Thoracic aorta (tissue), 2 donors: Measurements from ENCODE around the gene PLAGL2. TPM values are rescaled to one million over a fixed set of nuclear protein-coding genes. Genes with fewer than 3 reads are reported as not detected.

Experiments used
- ATAC-seq: fragments of 150-250 bp; one replicate; pipeline ENCODE4 v1.8.0; 2017; ENCODE audit warnings: low read depth; ENCODE audit not compliant: insufficient number of reproducible peaks, low FRiP score
- DNase-seq: peaks from one replicate; pipeline ENCODE4 v3.0.0-alpha.2; 2020; ENCODE audit warnings: low spot score
- H3K27ac ChIP-seq, 2 donors: fragments of 200-600 bp; sonication (generic); 1 replicate in 1 of 2; 2 replicates in 1 of 2; pipeline ENCODE4 v1.5.1; 2016; ENCODE audit warnings: mild to moderate bottlenecking in 2 of 2, moderate library complexity in 2 of 2
- H3K27me3 ChIP-seq: fragments of 200-600 bp; sonication (generic); replicated peaks from 2 replicates; pipeline ENCODE4 v1.6.0; 2016; ENCODE audit warnings: mild to moderate bottlenecking; ENCODE audit not compliant: insufficient read depth
- H3K36me3 ChIP-seq: fragments of 200-600 bp; sonication (generic); one replicate; pipeline ENCODE4 v1.5.1; 2016
- H3K4me1 ChIP-seq, 2 donors: fragments of 200-600 bp; sonication (generic); 1 replicate in 1 of 2; 2 replicates in 1 of 2; pipeline versions ENCODE4 v1.5.1 to v1.6.0; 2016; ENCODE audit warnings: low read depth in 2 of 2, mild to moderate bottlenecking in 1 of 2; ENCODE audit not compliant: control insufficient read depth in 1 of 2
- H3K4me3 ChIP-seq: fragments of 200-600 bp; sonication (generic); 2 replicates; pipeline ENCODE4 v1.5.1; 2016; ENCODE audit warnings: mild to moderate bottlenecking
- H3K9me3 ChIP-seq: fragments of 200-600 bp; sonication (generic); 2 replicates; pipeline ENCODE4 v1.5.1; 2016
- total RNA-seq, 2 donors: library from RNA; depleted of rRNA; stranded (reverse); fragments of >200 nt; gene quantifications; one replicate each; pipeline versions ENCODE4 v1.1.0 to v1.2.3, GENCODE V29; 2016
- TF ChIP-seq, protein P1 (sequence below): fragments of 200-600 bp; sonication (generic); IDR thresholded peaks from one replicate; pipeline ENCODE4 v1.5.1; 2019; ENCODE audit warnings: antibody characterized with exemption

The PLAGL2 gene
- total RNA-seq, 2 donors from 2014 or later = 3.8 to 7.5 TPM

DNA sequence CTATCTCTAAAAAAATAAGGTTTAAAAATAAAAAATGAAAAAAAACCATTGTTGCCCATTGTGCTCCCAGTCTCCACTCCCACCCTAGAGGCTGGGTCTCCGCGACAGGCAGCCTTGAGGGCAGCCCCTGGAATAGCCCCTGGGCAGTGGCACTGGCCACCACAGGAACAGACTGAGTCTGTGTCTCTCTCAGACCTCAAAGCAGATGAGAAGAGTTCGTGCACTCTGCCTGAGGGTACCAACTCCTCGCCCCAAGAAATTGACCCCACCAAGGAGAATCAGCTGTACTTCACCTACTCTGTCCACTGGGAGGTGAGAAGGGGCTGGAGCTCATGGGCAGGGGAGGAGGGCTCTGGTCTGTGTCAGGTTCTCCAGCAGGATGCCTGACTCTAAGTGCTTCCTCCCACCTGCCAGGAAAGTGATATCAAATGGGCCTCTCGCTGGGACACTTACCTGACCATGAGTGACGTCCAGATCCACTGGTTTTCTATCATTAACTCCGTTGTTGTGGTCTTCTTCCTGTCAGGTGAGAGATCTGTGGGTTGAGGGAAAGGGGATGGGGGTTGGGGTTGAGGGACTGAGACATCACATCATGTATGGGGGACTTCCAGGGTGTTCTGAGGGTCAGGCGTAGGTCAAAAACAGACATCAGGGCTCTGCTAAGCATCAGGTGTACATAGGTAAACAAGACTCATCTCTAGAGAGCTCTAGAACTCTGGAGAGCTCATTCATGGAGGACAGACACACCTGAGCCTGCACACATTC is 62.5 kb downstream of the PLAGL2 start:
- H3K36me3 ChIP-seq = peaks cover 67% of the 10 kb centered on the region
- DNase-seq = no peak

DNA sequence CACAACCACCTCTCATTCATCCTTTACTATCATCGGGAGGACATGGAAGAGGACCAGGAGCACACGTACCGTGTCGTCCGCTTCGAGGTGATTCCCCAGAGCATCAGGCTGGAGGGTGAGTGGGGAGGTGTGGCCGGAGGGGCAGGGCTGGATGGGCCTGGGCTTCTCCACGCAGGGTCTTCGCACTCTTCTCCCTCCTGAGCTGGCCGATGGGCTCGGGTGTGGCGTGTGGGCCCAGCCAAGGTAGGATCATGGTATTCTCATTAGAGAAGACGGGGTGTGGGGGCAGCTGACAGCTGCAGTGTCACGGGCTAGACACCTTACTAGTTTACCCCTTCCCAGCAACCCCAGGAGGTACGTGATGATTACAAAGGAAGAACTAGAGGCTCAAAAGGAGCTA is 64.6 kb downstream of the PLAGL2 start:
- no peak overlapping the region for H3K27ac ChIP-seq
- H3K4me3 ChIP-seq = no peak overlapping the region
- H3K4me1 ChIP-seq = no peaks in the 10 kb centered on the region
- DNase-seq (no peak), ATAC-seq (no peak)
- TF ChIP-seq, protein P1, sequence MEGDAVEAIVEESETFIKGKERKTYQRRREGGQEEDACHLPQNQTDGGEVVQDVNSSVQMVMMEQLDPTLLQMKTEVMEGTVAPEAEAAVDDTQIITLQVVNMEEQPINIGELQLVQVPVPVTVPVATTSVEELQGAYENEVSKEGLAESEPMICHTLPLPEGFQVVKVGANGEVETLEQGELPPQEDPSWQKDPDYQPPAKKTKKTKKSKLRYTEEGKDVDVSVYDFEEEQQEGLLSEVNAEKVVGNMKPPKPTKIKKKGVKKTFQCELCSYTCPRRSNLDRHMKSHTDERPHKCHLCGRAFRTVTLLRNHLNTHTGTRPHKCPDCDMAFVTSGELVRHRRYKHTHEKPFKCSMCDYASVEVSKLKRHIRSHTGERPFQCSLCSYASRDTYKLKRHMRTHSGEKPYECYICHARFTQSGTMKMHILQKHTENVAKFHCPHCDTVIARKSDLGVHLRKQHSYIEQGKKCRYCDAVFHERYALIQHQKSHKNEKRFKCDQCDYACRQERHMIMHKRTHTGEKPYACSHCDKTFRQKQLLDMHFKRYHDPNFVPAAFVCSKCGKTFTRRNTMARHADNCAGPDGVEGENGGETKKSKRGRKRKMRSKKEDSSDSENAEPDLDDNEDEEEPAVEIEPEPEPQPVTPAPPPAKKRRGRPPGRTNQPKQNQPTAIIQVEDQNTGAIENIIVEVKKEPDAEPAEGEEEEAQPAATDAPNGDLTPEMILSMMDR = no peak
- H3K27me3 ChIP-seq = no peaks in the 10 kb centered on the region
- H3K9me3 ChIP-seq = no peaks in the 10 kb centered on the region
- H3K36me3 ChIP-seq = peaks cover 76% of the 10 kb centered on the region

More for the DNA sequence above, 62.5 kb downstream of the PLAGL2 start:
- Histone ChIP-seq H3K4me3 (no peak overlapping the region), H3K9me3 (no peaks in the 10 kb centered on the region), H3K4me1 (no peaks in the 10 kb centered on the region), H3K27ac (no peak overlapping the region), H3K27me3 (no peaks in the 10 kb centered on the region)
- no peak for ATAC-seq
- TF ChIP-seq, protein P1 = no peak

Other genes starting within 250 kb of the PLAGL2 start
- gene XKR7, start 239.6 kb downstream of the PLAGL2 start, total RNA-seq = not detected
- gene CCM2L, start 197.3 kb downstream of the PLAGL2 start, total RNA-seq = 1 to 10 TPM; 2.7 to 6.4 TPM
- 10 to 100 TPM; 29.0 to 38.1 TPM for gene HCK, start 155.5 kb downstream of the PLAGL2 start, total RNA-seq
- 10 to 100 TPM; 33.4 TPM for gene TM9SF4, start 98.0 kb downstream of the PLAGL2 start, total RNA-seq
- 10 to 100 TPM; 30.8 to 37.1 TPM for gene POFUT1, start 137 bp upstream of the PLAGL2 start, total RNA-seq
- gene KIF3B, start 69.9 kb upstream of the PLAGL2 start, total RNA-seq = 10 to 100 TPM; 20.7 to 30.7 TPM
- 100 to 1,000 TPM in 1 of 2 donors, 10 to 100 TPM in 1; 74.5 to 135 TPM for gene ASXL1, start 150.6 kb upstream of the PLAGL2 start, total RNA-seq